GM12873 (cell line): Measurements from ENCODE around the gene RARB.

ENCODE experiments used
- CTCF ChIP-seq: IDR thresholded peaks from 2 replicates; pipeline ENCODE4 v1.5.1; 2012; ENCODE audit warnings: low read depth, mild to moderate bottlenecking, moderate library complexity, low read length, control low read depth; ENCODE audit not compliant: insufficient read depth; ENCODE audit errors: missing control alignments

Gene RARB

GRCh38 chr3:25390605-25391004, 37.5 kb upstream of the RARB start:
- TF ChIP-seq CTCF: no peak

GRCh38 chr3:25396251-25396650, 31.8 kb upstream of the RARB start:
- TF ChIP-seq CTCF: no peak

- no peak for TF ChIP-seq CTCF
Observed at GRCh38 chr3:25396686-25397085, 31.4 kb upstream of the RARB start.

GRCh38 chr3:25397150-25397549, 30.9 kb upstream of the RARB start:
- no peak for TF ChIP-seq CTCF

- TF ChIP-seq CTCF: no peak
Observed at GRCh38 chr3:25400587-25400986, 27.5 kb upstream of the RARB start.

- TF ChIP-seq CTCF: no peak
Observed at GRCh38 chr3:25403968-25404367, 24.1 kb upstream of the RARB start.

- no peak for TF ChIP-seq CTCF
Observed at GRCh38 chr3:25404569-25404968, 23.5 kb upstream of the RARB start.
